Right renal pelvis (tissue), 4 donors: ENCODE data around the gene LRG1. TPM values are rescaled to one million over a fixed set of nuclear protein-coding genes. Genes with fewer than 3 reads are reported as not detected.
"Not testable (repeated sequence)": the region's sequence is repeated elsewhere in the genome, so short reads cannot be mapped to it uniquely, and the experiment has no call there.

Experiments
- DNase-seq, 4 donors: peaks; one replicate each; pipeline ENCODE4 v3.0.0-alpha.2; 2013; ENCODE audit warnings: low read depth in 4 of 4, low spot score in 3 of 4, missing footprints in 1 of 4
- polyA plus RNA-seq, 4 donors: library from polyadenylated mRNA; unstranded; fragments of 120-200 nt; gene quantifications; one replicate each; pipeline ENCODE4 v1.2.1, GENCODE V29; 2013; ENCODE audit not compliant: insufficient read length in 4 of 4

The LRG1 gene
- polyA plus RNA-seq, 4 donors = 0.57 to 1.6 (median 0.85) TPM

DNA sequence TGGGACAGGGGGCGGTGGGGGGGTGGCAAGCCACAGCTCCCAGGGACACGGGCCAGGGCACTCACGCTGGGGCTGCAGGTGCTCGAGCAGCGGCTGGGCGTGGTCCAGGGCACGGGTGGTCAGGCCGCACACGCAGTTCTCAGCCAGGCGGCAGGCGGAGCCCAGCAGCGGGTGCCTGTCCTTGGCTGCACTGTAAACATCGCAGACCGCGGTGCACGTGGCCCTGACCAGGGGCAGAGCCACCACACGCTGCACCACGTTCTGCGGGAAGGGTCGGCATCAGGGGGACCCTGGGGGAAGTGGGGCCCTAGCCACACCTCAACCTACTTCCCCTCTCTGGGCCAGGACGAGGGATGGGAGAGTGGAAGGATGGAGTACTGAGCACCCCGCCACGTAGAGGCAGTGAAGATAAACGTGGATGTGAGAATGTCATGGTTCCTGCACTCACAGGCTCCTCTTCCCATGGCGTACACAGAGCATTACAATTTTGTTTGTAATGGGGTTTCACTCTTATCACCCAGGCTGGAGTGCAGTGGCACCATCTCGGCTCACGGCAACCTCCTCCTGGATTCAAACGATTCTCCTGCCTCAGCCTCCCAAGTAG lies 8.2 kb downstream of the LRG1 start:
- no peak for DNase-seq

DNA sequence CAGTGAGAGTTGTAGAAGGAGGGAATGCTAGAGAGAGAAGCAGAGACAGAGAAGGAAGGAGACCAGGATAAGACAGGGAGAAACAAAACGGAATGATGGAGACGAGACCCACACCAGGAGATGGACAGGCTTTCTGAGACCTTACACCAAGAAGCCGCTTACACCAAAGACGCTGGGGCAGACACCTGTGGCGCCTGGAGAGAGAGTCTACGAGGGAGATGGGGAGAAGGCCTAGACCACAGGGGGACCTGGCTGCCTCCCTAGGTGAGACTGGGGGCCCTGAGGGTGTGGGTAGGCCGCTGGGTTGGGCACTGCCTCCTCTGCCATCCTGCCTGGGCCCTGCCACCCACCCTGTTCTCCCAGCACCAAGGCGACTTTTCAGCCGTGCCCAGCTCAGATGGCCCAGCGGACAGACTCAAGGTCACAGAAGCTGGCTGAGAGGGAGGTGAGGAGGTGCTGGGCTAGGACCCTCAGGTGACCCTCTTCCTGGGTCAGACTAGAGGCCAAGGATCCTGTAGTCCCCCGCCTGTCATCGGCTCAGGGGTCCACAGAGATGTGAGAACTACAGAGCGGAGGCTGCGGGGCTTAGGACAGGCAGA lies 9.8 kb downstream of the LRG1 start:
- no peak for DNase-seq

DNA sequence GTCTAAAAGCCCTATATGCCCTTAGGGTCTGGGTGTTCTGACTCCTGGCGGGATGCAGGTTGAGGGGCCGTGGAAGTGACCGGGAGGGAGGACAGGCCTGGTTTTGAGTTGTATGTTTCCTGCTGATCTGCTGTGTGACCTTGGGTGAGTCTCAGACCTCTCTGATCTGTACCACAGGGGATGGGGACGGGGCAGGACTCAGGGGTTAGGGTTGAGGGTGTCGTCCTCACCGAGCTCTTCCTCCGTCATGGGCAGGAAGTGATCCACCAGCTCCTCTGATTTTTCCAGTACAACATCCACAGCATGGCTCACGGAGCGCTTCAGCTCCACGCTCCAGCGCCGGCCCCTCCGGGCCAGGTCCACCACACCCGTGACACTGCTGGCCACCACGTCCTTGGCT lies 11.0 kb downstream of the LRG1 start:
- DNase-seq = no peak

DNA sequence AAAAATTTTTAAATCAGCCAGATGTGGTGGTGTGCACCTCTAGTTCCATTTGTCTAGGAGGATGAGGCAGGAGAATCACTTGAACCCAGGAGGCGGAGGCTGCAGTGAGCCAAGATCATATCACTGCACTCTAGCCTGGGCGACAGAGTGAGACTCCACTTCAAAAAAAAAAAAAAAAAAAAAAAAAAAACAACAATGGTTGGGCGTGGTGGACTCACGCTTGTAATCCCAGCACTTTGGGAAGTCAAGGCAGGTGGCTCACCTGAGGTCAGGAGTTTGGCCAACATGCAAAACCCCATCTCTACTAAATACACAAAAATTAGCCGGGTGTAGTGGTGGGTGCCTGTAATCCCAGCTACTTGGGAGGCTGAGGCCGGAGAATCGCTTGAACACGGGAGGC lies 12.5 kb downstream of the LRG1 start:
- not testable (repeated sequence) for DNase-seq

DNA sequence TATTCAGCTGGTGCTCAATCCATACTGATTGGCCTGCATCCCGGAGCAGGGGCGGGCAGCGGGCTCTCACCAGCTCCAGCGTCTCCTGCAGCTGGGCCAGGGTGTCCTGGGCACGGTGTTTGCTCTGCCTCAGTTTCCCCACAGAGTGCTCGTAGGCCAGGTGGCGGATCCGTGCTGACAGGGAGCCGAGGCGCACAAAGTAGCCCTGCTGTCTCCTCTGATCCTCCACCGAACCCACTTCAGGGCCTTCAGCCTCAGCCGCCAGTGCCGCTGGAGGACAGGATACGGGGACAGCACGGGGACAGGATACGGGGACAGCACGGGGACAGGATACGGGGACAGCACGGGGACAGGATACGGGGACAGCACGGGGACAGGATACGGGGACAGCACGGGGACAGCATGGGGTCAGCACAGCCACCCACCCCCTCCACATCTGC lies 14.3 kb downstream of the LRG1 start:
- no peak for DNase-seq

DNA sequence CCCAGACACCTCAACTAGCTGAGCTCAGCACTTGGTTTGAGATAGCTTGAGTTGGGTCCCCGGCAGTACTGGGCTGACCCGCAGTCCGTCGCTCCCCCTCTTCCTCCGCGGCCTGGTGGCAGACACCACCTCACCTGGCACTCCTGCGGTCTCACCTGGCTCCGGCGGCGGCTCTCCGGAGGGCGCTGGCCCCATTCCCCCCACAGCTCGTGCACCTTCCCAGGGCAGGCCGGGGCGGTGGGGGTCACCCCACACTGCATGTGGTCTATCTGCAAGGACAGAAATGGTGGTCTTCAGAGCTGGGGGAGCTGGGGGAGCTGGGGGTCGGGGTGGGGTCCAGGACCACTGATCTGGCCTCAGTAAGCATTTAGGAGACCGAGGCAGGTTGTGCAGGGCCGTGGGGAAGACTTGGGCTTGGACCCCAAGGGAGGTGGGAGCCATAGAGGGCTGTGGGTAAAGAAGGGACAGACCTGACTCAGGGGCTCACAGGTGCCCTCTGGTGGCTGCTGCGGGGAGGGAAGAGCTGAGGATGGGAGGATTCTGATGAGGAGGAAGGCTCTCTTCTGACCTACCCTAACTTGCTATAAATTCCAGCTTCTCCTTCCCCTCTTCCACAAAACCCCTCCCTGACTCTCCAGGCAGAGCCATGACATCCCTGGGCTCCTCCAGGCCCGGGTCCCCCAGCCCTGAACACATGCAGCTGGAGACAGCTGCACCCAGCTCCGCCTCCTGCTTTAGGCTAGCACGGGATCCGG lies 14.9 kb downstream of the LRG1 start:
- DNase-seq = no peak

DNA sequence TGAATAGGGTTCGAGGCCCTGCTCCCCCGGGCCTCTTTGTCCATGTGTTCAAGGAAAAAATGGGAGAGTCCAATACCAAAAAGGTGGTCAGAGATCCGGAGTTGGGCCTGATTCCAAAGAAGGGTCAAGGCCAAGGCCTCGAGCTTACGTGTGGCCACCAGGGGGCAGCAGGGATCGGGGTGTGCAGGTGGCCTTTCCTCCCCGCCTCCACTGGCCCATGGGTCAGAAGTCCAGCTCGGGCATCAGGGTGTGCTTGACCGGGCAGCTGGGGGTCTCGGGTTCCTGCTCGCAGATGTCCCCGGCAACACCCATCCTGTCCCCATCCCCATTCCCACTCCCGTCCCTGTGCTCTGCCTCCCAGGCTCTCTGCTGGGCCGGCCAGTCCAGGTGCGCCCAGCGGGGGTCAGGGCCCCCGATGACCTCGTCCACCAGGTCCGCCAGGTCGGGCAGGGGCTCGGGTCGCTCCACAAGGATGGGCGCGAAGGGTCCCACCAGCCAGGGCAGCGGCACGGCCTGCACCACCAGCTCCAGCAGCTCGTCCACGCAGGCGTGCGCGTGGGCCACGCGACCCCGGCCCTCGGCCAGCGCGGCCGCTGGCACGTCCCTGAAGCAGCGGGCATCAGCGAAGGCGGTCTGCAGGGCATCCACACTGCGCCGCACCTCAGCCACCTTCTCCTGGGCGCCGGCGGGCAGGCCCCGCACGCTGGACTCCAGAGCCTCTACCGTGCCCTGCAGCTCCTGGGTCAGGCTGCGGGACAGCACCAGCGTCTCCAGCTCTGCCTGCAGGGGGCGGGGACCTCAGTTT lies 16.3 kb downstream of the LRG1 start:
- no peak for DNase-seq

DNA sequence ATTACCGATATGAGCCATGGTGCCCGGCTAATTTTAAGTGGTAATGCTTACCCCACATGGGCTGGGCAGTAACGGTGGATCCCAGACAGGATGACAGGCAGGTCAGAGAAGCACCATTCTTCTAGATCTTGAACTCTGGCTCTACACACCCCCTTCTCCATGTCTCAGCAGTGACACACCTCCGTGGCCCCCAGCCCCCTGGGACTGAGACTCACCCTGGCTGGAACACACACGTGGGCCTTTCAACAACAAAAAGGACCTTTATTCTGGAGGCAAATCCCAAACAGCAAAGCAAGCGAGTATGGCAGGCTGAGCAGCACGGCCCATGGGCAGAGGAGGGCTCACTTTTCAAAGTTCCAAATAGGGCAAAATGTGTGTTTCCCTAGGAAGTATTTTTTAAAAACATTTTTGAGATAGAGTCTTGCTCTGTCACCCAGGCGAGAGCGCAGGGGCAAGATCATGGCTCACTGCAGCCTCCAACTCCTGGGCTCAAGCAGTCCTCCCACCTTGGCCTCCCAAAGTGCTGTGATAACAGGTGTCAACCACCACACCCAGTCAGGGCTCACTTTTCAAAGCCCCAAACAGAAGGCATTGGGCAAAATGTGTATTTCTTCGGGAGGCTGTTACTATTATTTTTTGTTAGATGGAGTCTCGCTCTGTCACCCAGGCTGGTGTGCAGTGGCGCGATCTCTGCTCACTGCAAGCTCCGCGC lies 17.4 kb downstream of the LRG1 start:
- DNase-seq = no peak

DNA sequence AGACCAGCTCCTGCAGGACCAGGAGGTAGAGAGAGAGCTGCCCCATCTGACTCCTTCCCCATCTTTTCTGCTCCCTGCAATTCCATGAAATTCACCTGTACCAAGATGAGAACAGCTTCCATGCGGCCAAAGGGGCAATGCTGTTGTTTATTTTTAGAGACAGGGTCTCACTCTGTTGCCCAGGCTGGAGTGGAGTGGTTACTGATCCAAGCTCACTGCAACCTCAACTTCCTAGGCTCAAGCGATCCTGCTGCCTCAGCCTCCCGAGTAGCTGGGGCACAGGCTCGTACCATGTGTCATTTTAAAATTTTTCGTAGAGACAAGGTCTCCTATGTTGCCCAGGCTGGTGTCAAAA lies 18.0 kb downstream of the LRG1 start:
- DNase-seq = no peak

DNA sequence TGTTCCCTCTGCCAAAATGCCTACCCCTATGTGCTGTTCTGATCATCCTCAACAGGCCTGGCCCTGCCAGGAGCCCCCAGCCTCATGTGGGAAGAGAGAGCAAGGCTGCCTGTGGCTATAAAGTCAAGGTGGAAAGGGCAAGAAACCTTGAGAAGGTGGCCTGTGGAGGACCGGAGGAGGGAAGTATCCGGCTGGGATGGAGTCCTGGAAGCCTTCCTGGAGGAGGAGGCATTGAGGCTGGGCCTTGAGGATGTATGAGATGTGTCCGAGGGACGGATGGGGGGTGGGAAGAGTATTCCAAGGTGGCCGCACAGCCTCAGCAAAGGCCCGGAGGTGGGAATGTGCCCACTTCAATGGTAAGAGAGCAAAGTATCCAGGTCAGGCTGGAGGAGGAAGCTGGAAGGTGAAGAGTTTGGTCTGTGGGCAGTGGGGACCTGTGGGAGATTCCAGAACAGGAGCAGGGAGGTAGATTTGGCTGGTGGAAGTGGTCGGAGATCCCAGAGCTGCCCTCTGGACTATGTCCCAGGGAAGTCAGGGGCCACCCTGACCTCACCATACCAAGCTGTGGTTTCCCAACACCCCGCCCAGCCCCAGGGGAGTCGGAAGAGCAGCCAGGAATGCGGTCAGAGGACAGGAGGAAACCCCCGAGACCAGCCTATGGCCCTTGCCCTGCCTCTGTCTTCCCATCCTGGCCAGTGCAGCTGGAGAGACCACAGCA lies 18.5 kb downstream of the LRG1 start:
- no peak for DNase-seq

DNA sequence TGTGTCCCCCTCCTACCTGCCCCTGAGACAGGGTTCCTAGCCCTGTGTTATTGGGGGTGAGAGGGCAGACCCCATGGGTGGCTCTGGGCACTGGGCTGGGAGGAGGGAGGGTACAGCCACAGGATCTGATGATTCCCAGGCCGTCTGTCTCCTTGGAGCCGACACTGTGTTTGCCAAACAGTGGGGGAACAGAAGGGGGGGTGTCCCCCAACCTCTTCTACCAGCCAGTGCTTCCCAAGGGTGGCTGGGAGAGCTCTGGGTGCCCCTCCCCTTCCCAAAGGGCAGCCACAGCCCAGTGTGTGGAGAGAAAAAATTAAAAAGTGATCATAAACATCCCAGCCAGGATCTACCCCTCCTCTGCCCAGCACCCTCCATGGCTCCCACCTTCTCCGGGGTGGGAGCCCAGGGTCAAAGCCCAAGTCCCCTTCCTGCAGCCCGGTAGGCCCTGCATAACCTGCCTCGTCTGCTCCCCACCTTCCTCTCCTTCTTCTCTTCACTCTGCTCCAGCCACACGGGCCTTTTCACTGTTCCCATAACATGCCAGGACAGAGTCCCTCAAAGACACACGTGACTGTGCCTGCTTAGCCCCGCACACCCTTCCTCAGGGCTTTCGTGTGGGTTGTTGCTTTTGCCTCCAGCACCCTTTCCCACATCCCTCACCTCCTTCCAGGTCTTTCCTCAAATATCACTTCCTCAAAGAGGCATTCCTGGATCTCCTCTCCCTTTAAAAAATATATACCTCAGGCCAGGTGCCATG lies 20.1 kb downstream of the LRG1 start:
- no peak for DNase-seq

DNA sequence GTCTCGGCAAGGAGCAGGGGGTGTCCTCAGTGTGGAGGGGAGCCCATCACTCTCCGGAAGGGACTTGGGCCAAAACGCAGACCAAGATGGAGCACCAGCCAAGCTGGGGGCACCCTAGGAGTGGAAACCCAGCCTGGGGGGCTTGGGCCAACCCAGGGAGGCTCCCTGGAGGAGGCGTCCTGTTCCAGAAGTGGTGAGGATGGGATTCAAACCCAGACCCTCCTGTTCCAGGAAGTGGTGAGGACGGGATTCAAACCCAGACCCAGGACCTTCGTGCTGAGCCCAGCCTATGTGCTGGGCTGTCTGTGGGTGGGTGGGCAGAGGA lies 20.7 kb downstream of the LRG1 start:
- no peak for DNase-seq

DNA sequence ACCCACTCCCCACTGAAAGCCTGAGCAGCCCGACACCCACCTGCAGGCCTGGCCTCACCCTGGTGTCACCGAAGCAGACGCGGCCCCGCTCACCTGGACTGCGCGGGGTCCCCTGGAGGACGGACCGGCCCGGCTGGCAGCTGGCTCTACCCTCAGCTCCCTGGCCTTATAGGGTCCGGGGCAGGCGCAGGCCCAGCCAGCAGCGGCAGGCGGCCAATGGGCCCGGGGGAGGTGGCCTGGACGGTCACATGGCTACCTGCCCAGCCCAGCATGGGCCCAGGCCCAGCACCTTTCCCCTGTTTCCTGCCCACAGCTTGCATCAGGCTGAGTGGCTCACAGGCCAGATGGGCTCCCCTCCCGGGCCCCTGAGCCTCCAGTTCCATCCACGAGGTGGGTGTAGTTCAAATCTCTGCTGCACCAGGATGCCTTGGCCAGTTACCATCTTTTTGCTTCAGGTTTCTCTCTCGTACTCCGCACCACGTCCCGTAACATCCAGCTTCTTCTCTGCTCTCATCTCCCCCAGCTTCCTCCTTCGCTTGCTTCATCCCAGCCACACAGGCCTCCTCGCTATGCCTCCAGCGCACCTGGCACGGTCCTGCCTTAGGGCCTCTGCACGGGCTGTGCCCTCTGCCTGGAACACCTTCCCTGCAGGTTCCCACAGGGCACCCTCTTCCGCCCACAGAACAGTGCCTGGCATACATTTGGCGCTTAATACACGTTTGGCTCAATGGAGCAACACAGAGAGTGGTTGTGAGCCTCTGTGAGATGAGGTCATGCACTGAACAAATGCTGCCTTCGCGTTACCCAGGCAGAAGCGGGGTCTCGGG lies 21.3 kb downstream of the LRG1 start, which contains the start of gene PLIN4:
Gene PLIN4 (minus strand): TSS at position 142 of the 827 bp plus-strand sequence. CDS start 214 bp downstream, outside the sequence.
- no peak for DNase-seq

DNA sequence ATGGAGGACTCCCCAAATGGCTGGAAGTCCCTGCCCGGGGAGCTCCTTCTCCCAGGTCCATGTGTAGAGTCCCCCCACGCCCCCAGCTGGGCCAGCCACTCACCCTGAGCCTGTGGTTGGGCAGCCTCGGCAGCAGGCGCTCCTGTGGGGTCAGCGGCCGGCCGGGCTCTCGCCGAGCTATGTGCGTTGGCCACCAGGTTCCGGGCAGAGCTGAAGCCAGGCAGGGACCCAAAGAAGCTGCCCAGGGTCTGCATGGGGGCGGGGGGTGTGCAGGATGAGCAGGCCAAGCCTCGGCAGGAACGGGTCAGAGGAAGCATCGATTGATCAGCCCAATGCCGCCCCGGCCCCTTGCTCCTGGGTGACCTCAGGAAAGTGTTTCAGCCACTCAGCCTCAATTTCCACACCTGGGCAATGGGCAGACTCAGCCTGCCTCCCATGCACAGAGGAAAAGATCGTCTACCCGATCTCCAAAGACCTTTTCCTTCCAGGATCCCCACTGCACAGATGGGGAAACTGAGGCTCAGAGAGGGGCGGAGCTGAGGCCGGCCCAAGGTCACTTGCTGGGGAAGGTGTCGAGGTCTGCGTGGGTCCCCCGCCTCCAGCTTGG lies 22.3 kb downstream of the LRG1 start:
- no peak for DNase-seq

DNA sequence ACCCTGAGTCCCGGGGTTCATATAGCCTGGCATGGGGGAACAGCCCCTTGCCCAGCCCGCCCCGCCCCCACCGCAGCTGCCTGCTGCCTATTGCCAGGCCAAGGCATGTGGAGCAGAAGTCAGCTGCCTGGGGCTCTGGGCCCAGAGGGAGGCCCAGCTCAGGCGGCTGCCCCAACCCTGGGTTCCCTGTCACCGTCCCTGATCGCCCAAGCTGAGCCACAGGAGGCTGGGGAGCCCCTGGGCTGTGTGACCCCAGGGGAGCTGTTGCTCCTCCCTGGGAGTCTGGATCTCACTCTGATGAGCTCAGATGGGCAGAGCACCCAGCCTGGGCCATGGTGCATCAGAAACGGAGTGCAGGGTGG lies 22.9 kb downstream of the LRG1 start:
- no peak for DNase-seq

DNA sequence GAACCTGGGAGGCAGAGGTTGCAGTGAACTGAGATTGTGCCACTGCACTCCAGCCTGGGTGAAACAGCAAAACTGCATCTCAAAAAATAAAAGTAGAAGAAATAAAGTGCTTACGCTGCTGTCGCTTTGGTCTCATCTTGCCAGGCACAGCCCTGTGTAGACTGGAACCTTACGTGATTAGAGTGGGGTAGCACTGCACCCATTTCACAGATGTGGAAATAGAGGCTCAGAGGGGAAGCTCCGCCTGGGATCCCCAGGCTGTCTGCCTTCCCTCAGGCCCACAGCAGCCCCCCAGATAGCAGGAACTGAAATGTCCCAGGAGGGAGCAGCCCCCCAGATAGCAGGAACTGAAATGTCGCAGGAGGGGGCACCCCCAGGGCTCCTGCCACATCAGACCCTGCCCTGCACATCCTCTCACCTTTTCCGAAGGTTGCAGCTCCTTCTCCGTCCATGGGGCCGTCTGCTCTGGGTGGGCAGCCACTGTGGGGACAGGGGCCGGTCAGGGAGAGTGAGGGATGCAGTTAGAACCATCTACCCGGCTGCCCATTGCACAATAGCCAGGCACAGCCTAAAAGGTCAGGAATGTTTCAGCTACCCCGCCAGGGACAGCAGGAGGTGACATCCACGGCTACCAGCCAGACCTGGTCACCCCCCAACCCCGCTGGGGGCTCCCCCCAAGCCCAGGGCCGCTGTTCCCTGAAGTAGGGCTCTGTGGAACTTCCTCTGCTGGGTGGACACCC lies 23.5 kb downstream of the LRG1 start:
- no peak for DNase-seq

DNA sequence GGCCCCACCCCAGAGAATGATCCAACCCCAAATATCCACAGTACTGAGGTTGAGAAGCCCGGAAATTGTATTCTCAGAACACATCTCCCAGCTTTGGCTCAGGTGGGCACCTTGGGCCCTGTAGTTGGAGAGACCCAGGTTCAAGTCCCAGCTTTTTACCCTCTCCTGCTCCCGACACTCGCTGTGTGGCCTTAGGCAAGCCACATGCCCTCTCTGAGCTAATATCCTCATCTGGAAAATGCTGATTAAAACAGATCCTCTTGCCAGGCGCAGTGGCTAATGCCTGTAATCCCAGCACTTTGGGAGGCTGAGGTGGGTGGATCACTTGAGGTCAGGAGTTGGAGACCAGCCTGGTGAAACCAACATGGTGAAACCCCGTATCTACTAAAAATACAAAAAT lies 24.1 kb downstream of the LRG1 start:
- no peak for DNase-seq
